ENCODE data around the gene ACE.

Gene ACE

GRCh38 chr17:63531022-63531965 lies 54.4 kb downstream of the ACE start:
- in situ Hi-C loops (cut with MboI; ENCODE audit: low sequenced_read_pairs): no loop called here

- in situ Hi-C loops (cut with MboI; ENCODE audit: low sequenced_read_pairs): no loop called here
Observed at GRCh38 chr17:63533433-63534077, 56.7 kb downstream of the ACE start.

GRCh38 chr17:63534078-63534570 lies 57.3 kb downstream of the ACE start:
- in situ Hi-C loops (cut with MboI; ENCODE audit: low sequenced_read_pairs): no loop called here

- in situ Hi-C loops (cut with MboI; ENCODE audit: low sequenced_read_pairs): no loop called here
Observed at GRCh38 chr17:63534816-63535455, 58.1 kb downstream of the ACE start.

GRCh38 chr17:63535640-63536039 lies 58.8 kb downstream of the ACE start:
- in situ Hi-C loops (cut with MboI; ENCODE audit: low sequenced_read_pairs): no loop called here

GRCh38 chr17:63537001-63537400 lies 60.1 kb downstream of the ACE start:
- in situ Hi-C loops (cut with MboI; ENCODE audit: low sequenced_read_pairs): no loop called here

- in situ Hi-C loops (cut with MboI; ENCODE audit: low sequenced_read_pairs): no loop called here
Observed at GRCh38 chr17:63537991-63538692, 61.3 kb downstream of the ACE start.

GRCh38 chr17:63538693-63539595 lies 62.1 kb downstream of the ACE start:
- in situ Hi-C loops (cut with MboI; ENCODE audit: low sequenced_read_pairs): no loop called here

GRCh38 chr17:63540590-63540989 lies 63.7 kb downstream of the ACE start:
- in situ Hi-C loops (cut with MboI; ENCODE audit: low sequenced_read_pairs): no loop called here

GRCh38 chr17:63542218-63542545 lies 65.3 kb downstream of the ACE start:
- in situ Hi-C loops (cut with MboI; ENCODE audit: low sequenced_read_pairs): no loop called here

- in situ Hi-C loops (cut with MboI; ENCODE audit: low sequenced_read_pairs): no loop called here
Observed at GRCh38 chr17:63542942-63543821, 66.3 kb downstream of the ACE start.

GRCh38 chr17:63543822-63544420 lies 67.1 kb downstream of the ACE start:
- in situ Hi-C loops (cut with MboI; ENCODE audit: low sequenced_read_pairs): no loop called here

GRCh38 chr17:63544467-63545301 lies 67.8 kb downstream of the ACE start:
- in situ Hi-C loops (cut with MboI; ENCODE audit: low sequenced_read_pairs): no loop called here

GRCh38 chr17:63546308-63547082 lies 69.6 kb downstream of the ACE start:
- in situ Hi-C loops (cut with MboI; ENCODE audit: low sequenced_read_pairs): no loop called here

GRCh38 chr17:63547083-63547523 lies 70.2 kb downstream of the ACE start:
- in situ Hi-C loops (cut with MboI; ENCODE audit: low sequenced_read_pairs): no loop called here
